Lower lobe of right lung (tissue), 2 donors: Measurements from ENCODE around the gene ZNF410. TPM values are rescaled to one million over a fixed set of nuclear protein-coding genes. Genes with fewer than 3 reads are reported as not detected.

Source experiments
- ATAC-seq, 2 donors: fragments of 200-7000 bp; cut with Tn5 transposase; one replicate each; pipeline ENCODE4 v1.9.1; 2020 to 2022; ENCODE audit warnings: mild to moderate bottlenecking in 2 of 2, moderate library complexity in 2 of 2
- DNase-seq: peaks from one replicate; pipeline ENCODE4 v3.0.0-alpha.2; 2020
- H3K27ac ChIP-seq: fragments of 200-600 bp; one replicate; pipeline ENCODE4 v1.8.0; 2022
- H3K27me3 ChIP-seq: fragments of 200-600 bp; one replicate; pipeline ENCODE4 v1.8.0; 2022; ENCODE audit warnings: low read depth
- H3K36me3 ChIP-seq: fragments of 200-600 bp; one replicate; pipeline ENCODE4 v1.8.0; 2022; ENCODE audit warnings: mild to moderate bottlenecking
- H3K4me1 ChIP-seq: fragments of 200-600 bp; one replicate; pipeline ENCODE4 v1.8.0; 2022
- H3K4me3 ChIP-seq: fragments of 200-600 bp; one replicate; pipeline ENCODE4 v1.8.0; 2022; ENCODE audit warnings: mild to moderate bottlenecking
- H3K9me3 ChIP-seq: fragments of 200-600 bp; one replicate; pipeline ENCODE4 v1.8.0; 2022
- intact Hi-C: fragments of 100-400 bp; cut with DNase I; formaldehyde crosslinking; loops from one replicate; pipeline ENCODE4 v1.11.0; 2022
- total RNA-seq: library from RNA; stranded (reverse); fragmentation: NEBNext Ultra II Directional; extraction: Animal tissue kit (Norgen Biotek cat#: 25700); gene quantifications from one replicate; pipeline ENCODE4 v1.2.1, GENCODE V29; 2021
- TF ChIP-seq, protein P1 (sequence below): fragments of 200-600 bp; IDR thresholded peaks from one replicate; pipeline ENCODE4 v1.8.0; 2022; ENCODE audit warnings: antibody characterized with exemption, mild to moderate bottlenecking
- donor health status: DM: no; HTN: yes; CAD: no; lungs with severe emphysema.

ZNF410 gene
- total RNA-seq, 1 donor from 2014 or later = 41.5 TPM

DNA sequence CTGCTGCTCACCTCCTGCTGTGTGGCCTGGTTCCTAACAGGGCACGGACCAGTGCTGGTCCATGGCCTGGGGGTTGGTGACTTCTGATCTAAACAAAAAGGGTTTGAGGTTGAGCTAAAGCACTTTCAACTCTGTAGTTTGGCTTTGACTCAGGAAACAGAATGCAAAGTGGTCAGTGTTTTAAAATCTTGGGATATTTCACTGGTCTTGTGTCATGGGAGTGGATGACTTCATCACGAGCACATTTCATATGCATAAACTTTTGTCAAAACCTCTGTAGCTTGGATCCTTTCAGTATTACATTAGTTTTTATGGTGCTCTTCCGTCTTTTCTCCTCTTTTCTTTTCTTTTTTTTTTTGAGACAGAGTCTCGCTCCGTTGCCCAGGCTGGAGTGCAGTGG is 37.7 kb downstream of the ZNF410 start:
- ATAC-seq (no peak), DNase-seq (no peak)
- TF ChIP-seq, protein P1, sequence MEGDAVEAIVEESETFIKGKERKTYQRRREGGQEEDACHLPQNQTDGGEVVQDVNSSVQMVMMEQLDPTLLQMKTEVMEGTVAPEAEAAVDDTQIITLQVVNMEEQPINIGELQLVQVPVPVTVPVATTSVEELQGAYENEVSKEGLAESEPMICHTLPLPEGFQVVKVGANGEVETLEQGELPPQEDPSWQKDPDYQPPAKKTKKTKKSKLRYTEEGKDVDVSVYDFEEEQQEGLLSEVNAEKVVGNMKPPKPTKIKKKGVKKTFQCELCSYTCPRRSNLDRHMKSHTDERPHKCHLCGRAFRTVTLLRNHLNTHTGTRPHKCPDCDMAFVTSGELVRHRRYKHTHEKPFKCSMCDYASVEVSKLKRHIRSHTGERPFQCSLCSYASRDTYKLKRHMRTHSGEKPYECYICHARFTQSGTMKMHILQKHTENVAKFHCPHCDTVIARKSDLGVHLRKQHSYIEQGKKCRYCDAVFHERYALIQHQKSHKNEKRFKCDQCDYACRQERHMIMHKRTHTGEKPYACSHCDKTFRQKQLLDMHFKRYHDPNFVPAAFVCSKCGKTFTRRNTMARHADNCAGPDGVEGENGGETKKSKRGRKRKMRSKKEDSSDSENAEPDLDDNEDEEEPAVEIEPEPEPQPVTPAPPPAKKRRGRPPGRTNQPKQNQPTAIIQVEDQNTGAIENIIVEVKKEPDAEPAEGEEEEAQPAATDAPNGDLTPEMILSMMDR = no peak
- no peaks in the 10 kb centered on the region for H3K4me1 ChIP-seq
- H3K4me3 ChIP-seq = no peak overlapping the region
- peaks cover 97% of the 10 kb centered on the region for H3K36me3 ChIP-seq
- H3K27ac ChIP-seq = no peak overlapping the region
- intact Hi-C loops = no loop called here
- no peaks in the 10 kb centered on the region for H3K9me3 ChIP-seq
- H3K27me3 ChIP-seq = no peaks in the 10 kb centered on the region

DNA sequence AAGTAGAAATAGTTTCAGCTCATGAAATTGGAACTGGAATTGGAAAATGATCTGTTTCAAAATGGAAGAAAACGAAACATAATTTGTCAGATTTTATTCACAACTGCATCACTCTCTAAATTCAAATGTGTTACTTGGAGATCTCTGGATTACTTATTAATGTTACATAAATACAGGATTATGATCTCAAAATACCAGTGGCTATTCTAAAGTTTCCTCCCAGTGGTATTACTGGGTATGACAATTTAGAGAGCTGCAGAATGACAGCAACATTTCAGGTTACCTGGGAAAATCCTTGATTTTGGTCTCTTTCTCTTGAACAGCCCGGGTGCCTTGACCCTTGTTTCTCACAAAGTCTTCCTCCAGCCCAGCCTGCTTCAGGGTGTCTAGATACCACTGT is 49.0 kb downstream of the ZNF410 start:
- Histone ChIP-seq H3K27me3 (no peaks in the 10 kb centered on the region), H3K4me3 (no peak overlapping the region), H3K4me1 (no peaks in the 10 kb centered on the region), H3K27ac (no peak overlapping the region), H3K9me3 (no peaks in the 10 kb centered on the region), H3K36me3 (peaks cover 78% of the 10 kb centered on the region)
- DNase-seq (no peak), ATAC-seq (no peak)
- TF ChIP-seq, protein P1 = no peak
- intact Hi-C loops = no loop called here

DNA sequence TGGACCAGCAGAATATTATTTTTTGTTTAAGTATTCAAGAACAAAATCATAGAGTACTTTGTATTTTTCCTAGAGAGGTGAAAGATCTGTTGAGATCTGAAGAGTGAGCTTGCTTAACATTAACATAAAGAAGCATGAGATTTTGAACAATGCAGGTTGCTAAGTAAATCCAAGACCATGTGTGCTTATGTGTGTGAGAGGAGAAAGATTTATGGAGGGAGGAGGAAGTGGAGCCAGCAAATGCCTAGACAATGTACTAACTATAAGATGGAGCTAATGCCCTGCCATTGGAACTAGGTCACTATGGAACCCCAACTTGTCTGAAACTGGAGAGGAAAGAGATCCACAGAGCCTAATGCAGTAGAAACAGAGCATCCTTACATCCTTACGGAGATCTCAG is 49.9 kb downstream of the ZNF410 start:
- TF ChIP-seq, protein P1 = no peak
- DNase-seq (no peak), ATAC-seq (no peak)
- no peaks in the 10 kb centered on the region for H3K4me1 ChIP-seq
- no peaks in the 10 kb centered on the region for H3K9me3 ChIP-seq
- H3K27ac ChIP-seq = no peak overlapping the region
- peaks cover 75% of the 10 kb centered on the region for H3K36me3 ChIP-seq
- no peaks in the 10 kb centered on the region for H3K27me3 ChIP-seq
- intact Hi-C loops = no loop called here
- no peak overlapping the region for H3K4me3 ChIP-seq

DNA sequence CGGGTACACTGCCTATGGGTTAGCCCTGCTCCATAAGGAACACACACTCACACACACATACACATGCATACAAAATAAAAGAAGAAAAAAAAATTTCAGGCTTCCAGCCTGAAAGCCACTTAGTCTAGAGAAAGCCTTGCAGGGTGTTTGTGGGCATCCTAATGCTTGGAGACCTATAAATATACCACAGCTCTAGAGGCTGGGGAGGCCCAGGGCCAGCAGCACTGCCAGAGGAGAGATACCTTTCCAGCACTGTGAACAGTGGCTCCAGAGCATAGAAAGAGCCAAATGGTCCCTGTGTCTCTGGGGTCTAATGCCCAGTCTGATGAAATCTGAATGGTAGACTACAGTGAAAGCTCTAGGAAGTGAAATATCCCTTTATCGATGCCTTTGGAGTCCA is 50.4 kb downstream of the ZNF410 start:
- TF ChIP-seq, protein P1 = no peak
- Histone ChIP-seq H3K27ac (no peak overlapping the region), H3K9me3 (no peaks in the 10 kb centered on the region), H3K27me3 (no peaks in the 10 kb centered on the region), H3K4me1 (peaks cover under 1% of the 10 kb centered on the region), H3K36me3 (peaks cover 72% of the 10 kb centered on the region), H3K4me3 (no peak overlapping the region)
- intact Hi-C loops = no loop called here
- DNase-seq = no peak
- ATAC-seq = no peak

DNA sequence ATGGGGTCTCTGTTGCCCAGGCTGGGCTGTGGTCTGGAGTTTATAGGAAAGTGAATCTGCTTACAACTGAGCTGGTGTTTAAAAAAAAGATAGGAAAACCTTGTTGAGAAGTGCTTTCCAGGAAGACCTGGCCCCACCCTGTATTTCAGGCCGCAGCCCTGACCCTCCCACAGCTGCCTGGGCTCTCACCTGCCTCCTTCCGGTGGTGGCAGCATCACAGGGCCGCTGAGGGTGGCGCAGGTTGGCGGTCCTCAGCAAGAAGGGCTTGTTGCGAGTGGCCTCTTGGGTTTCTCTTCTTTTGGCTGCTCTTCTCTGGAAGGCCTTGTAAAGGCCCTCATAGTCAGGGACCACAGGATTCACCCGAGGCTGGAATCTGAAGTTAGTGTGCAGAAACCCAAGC is 55.5 kb downstream of the ZNF410 start:
- Histone ChIP-seq H3K4me3 (no peak overlapping the region), H3K27ac (no peak overlapping the region), H3K27me3 (no peaks in the 10 kb centered on the region), H3K4me1 (peaks cover 22% of the 10 kb centered on the region), H3K9me3 (no peaks in the 10 kb centered on the region), H3K36me3 (peaks cover 52% of the 10 kb centered on the region)
- TF ChIP-seq, protein P1 = no peak
- no peak for ATAC-seq
- intact Hi-C loops = no loop called here
- no peak for DNase-seq

DNA sequence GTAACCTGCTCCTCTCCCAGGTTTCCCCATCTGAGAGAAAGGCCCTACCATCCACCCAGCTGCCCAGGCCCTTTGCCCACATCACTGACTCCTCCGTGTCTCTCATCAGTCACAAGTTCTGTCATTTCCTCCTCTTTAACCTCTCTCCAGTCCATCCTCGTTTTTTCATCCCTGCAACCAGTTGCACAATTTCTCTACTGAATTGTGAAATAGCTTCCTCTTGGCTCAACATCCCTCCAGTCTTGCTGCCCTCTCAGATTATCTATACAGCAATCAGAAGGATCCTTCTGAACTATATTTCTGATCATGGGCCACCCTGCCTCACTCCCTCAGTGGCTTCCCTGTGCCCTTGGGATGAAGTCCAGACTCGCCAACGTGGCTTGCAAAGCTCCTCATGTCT is 56.4 kb downstream of the ZNF410 start:
- Histone ChIP-seq H3K27ac (no peak overlapping the region), H3K27me3 (no peaks in the 10 kb centered on the region), H3K4me3 (no peak overlapping the region), H3K36me3 (peaks cover 43% of the 10 kb centered on the region), H3K4me1 (peaks cover 22% of the 10 kb centered on the region), H3K9me3 (no peaks in the 10 kb centered on the region)
- TF ChIP-seq, protein P1 = no peak
- intact Hi-C loops = no loop called here
- ATAC-seq (peak; percentile 60 to 69), DNase-seq (no peak)
